Measurements from ENCODE around the gene COPZ2.
"Not testable (repeated sequence)": the region's sequence is repeated elsewhere in the genome, so short reads cannot be mapped to it uniquely, and the experiment has no call there.

The COPZ2 gene

DNA sequence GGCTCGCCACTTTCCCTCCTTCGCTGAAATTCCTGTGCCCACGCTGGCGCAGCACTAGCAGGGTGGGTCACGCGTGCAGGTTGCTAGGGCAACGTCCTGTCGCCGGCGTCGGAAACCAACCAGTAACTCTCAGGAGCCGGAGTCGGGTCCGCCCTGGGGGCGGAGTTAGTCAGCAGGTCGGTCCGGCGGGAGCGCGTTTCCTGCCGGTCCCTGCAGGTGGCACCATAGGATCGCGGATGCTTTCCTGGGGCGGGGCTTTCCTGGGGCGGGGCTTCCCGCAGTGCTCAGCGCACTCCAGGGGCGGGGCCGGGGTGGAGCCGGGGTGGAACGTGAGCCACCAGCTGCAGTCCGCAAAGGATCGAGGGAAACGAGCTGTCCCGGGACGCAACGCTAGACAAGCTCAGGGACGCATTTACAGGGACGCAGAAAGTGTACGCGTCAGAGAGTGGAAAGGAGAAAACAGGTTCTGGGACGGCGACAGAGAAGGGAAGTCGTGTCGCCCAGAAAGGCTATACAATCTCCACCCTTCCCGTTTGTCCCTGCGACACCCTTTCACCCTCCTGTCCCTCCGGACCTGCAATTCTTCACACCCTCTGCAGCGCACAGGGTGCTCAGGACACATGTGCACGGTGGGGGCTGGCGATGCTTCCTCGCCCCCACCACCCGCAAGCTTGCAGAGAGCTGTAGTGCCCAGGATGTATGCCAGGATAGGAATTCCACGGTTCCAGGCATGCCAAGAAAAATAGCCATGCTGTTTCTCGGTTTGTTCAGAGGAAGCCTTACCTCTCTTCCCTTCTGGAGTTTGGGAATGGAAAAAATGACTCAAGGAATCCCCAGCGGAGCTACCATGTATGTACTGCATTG is 12.3 kb downstream of the COPZ2 start:
- peak; percentile 95 for DNase-seq (ENCODE audit: low read depth)
- peak overlapping the region; percentile 57 for H3K4me3 ChIP-seq (ENCODE audit: control insufficient read depth, low read depth, low read length)
- TF ChIP-seq, protein P1, sequence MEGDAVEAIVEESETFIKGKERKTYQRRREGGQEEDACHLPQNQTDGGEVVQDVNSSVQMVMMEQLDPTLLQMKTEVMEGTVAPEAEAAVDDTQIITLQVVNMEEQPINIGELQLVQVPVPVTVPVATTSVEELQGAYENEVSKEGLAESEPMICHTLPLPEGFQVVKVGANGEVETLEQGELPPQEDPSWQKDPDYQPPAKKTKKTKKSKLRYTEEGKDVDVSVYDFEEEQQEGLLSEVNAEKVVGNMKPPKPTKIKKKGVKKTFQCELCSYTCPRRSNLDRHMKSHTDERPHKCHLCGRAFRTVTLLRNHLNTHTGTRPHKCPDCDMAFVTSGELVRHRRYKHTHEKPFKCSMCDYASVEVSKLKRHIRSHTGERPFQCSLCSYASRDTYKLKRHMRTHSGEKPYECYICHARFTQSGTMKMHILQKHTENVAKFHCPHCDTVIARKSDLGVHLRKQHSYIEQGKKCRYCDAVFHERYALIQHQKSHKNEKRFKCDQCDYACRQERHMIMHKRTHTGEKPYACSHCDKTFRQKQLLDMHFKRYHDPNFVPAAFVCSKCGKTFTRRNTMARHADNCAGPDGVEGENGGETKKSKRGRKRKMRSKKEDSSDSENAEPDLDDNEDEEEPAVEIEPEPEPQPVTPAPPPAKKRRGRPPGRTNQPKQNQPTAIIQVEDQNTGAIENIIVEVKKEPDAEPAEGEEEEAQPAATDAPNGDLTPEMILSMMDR (conservative IDR thresholded peaks at IDR 0.05; ENCODE audit: control insufficient read depth, insufficient read depth, low read depth, low read length) = peak; percentile 61

DNA sequence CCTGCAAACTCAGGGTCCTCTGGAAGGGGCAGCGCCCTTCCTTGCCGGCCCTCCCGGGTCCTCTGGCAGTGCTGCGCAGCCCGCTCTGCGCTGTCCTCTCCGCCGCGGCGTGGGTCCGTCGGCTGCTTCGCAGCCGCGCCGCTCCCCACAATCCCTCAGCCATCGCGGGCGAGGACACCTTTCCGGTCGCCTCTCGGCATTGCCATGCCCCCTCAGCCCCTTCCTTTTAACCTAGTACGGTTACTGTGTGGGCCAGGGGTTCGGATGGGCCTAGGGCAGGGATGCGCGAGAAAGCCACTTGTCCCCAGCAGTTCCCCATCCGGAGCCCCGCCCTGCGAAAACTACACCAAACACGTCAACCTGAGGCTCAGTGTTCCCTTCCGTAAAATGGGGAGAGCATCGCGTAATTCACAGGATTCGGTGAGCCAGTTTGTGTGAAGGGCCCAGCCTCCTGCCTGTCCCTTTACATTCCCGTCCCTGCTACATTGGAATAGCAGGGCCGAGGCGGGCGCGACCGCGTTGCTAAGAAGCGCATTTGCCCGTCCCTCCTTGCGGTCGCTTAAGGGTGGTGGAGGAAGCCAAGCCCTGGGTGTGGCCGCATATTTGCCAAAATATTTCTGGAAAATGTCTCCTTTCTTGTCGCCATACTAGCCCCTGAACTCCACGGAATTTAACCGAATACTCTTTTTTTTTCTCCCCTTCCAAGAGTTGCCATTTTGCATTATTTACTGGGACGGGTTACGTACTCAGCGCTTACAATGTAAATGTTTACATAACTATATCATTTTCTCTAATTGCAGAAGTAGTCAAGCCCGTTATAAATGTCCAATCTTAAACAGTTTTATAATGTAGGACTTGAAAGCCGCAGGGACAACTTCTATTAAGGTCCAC is 13.2 kb downstream of the COPZ2 start:
- peak overlapping the region; percentile 57 for H3K4me3 ChIP-seq (ENCODE audit: control insufficient read depth, low read depth, low read length)
- DNase-seq (ENCODE audit: low read depth) = peak; percentile 21
- TF ChIP-seq, protein P1 (conservative IDR thresholded peaks at IDR 0.05; ENCODE audit: control insufficient read depth, insufficient read depth, low read depth, low read length) = no peak

DNA sequence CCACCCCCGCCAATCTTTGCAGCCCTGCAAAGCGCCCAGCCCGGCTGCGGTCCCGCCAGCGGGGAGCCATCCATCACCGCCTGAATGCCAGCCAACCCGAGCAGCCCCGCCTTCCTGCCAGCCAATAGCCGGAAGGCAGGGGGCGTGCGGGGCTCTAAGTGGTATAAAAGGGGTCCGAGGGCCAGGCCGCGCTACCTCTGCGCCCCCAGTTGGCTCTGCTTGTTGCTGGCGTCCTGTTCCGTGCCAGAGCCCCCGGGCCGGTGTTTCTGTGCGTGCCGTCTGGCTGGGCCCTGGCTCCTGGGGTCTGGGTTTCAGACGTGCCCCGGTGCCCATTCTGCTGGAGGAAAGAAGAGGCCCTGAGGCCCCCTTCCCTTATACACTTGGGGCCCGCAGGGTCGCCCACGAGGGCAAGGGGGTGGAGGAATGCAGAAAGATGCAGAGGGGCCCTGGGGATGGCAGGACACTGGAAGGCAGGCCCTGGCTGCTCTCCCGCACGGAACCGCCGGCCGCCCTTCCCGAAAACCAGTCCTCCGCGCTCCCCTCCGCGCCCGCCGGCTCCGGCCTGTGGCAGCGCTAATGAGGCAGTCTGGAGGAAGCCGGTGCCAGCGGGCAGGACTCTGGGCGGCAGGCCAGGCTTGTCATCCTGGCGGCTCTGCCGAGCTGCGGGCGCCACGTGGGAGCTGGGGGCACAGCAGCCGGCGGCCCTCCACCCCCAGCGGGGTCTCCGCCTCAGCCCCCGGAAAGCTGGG is 14.0 kb downstream of the COPZ2 start:
- TF ChIP-seq, protein P1 (conservative IDR thresholded peaks at IDR 0.05; ENCODE audit: control insufficient read depth, insufficient read depth, low read depth, low read length) = no peak
- DNase-seq (ENCODE audit: low read depth) = peak; percentile 52
- H3K4me3 ChIP-seq (ENCODE audit: control insufficient read depth, low read depth, low read length) = peak overlapping the region; percentile 57

DNA sequence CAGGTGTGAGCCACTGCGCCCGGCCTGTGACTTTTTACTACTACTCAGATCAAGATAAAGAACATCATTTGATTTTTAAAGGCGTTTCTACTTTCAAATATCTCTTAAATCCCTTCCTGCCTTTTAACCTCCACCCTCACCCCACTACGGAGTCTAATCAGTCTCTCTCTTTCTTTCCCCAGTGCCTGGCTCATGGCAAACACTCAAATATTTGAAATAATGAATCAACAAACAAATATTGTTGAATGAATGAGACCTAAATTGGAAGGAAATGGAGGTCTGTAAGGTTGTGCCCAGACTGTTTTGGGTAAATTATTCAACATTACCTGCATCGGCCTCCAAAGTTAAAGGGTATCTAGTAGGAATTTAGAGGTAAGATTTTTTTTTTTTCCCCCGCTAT is 14.7 kb downstream of the COPZ2 start:
- no peak for DNase-seq (ENCODE audit: low read depth)
- H3K4me3 ChIP-seq (ENCODE audit: control insufficient read depth, low read depth, low read length) = no peak overlapping the region

DNA sequence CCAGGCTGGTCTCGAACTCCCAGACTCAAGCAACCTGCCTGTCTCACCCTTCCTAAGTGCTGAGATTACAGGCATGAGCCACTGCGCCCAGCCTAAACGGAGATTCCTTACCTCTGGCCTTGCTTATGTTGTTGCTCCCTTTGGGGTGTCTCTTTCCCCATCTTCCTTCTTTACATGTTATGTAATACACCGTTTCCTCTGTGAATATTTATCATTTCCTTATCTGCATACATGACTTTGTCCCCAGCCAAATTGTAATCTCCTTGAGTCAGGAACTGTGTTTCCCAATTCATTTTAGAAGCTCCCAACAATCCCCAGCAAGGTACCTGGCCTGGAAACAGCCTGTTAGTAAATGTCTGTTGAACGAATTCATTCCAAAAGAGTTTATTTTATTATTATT is 15.7 kb downstream of the COPZ2 start:
- H3K4me3 ChIP-seq (ENCODE audit: control insufficient read depth, low read depth, low read length) = no peak overlapping the region
- TF ChIP-seq, protein P1 (conservative IDR thresholded peaks at IDR 0.05; ENCODE audit: control insufficient read depth, insufficient read depth, low read depth, low read length) = no peak
- DNase-seq (ENCODE audit: low read depth) = no peak

More for the DNA sequence above, 14.7 kb downstream of the COPZ2 start:
- TF ChIP-seq, protein P1 (conservative IDR thresholded peaks at IDR 0.05; ENCODE audit: control insufficient read depth, insufficient read depth, low read depth, low read length) = no peak

DNA sequence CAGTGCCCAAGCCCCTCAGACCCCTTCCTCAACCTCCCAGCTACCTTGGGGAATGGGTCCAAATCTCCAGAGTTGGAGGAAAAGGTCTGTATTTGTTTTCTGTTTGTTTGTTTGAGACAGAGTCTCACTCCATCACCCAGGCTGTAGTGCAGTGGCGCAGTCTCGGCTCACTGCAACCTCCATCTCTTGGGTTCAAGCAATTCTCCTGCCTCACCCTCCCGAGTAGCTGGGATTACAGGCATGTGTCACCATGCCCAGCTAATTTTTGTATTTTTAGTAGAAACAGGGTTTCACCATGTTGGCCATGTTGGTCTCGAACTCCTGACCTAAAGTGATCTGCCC is 19.8 kb downstream of the COPZ2 start:
- H3K4me3 ChIP-seq (ENCODE audit: control insufficient read depth, low read depth, low read length); DNase-seq (ENCODE audit: low read depth): not testable (repeated sequence)
